Hepatocyte (in vitro differentiated cells): ENCODE measurements around the gene SCD5. TPM values are rescaled to one million over a fixed set of nuclear protein-coding genes. Genes with fewer than 3 reads are reported as not detected.

Source experiments
- DNase-seq: peaks from one replicate; pipeline ENCODE4 v3.0.0-alpha.2; 2016; ENCODE audit warnings: low spot score
- H2AFZ ChIP-seq: fragments of 200-600 bp; sonication (generic); 2 replicates; pipeline ENCODE4 v1.6.0; 2016; ENCODE audit warnings: antibody characterized with exemption, mild to moderate bottlenecking
- H3K27ac ChIP-seq: fragments of 200-600 bp; sonication (generic); 2 replicates; pipeline ENCODE4 v1.5.1; 2016; ENCODE audit warnings: mild to moderate bottlenecking
- H3K27me3 ChIP-seq: fragments of 200-600 bp; sonication (generic); 2 replicates; pipeline ENCODE4 v1.6.1; 2016
- H3K36me3 ChIP-seq: fragments of 200-600 bp; sonication (generic); replicated peaks from 2 replicates; pipeline ENCODE4 v1.5.1; 2016; ENCODE audit warnings: low read depth; ENCODE audit not compliant: insufficient read depth
- H3K4me1 ChIP-seq: fragments of 200-600 bp; sonication (generic); 2 replicates; pipeline ENCODE4 v1.5.1; 2016; ENCODE audit warnings: mild to moderate bottlenecking, moderate library complexity; ENCODE audit not compliant: insufficient read depth
- H3K4me2 ChIP-seq: fragments of 200-600 bp; sonication (generic); 2 replicates; pipeline ENCODE4 v1.6.0; 2016
- H3K4me3 ChIP-seq: fragments of 200-600 bp; sonication (generic); 2 replicates; pipeline ENCODE4 v1.5.1; 2016; ENCODE audit warnings: mild to moderate bottlenecking
- H3K79me2 ChIP-seq: fragments of 200-600 bp; sonication (generic); 2 replicates; pipeline ENCODE4 v1.6.0; 2017; ENCODE audit warnings: mild to moderate bottlenecking
- H3K9me2 ChIP-seq: fragments of 200-600 bp; sonication (generic); replicated peaks from 2 replicates; pipeline ENCODE4 v1.6.0; 2017; ENCODE audit warnings: mild to moderate bottlenecking; ENCODE audit not compliant: insufficient read depth
- H3K9me3 ChIP-seq: fragments of 200-600 bp; sonication (generic); 2 replicates; pipeline ENCODE4 v1.5.1; 2016; ENCODE audit warnings: low read depth, mild to moderate bottlenecking
- H4K20me1 ChIP-seq: fragments of 200-600 bp; sonication (generic); 2 replicates; pipeline ENCODE4 v1.6.0; 2016; ENCODE audit warnings: mild to moderate bottlenecking; ENCODE audit not compliant: insufficient read depth, poor library complexity, severe bottlenecking
- CTCF ChIP-seq: fragments of 200-600 bp; sonication (generic); IDR thresholded peaks from 2 replicates; pipeline ENCODE4 v1.5.1; 2016; ENCODE audit warnings: antibody characterized with exemption, mild to moderate bottlenecking; ENCODE audit not compliant: poor library complexity
- EZH2 ChIP-seq: fragments of 200-600 bp; sonication (generic); IDR thresholded peaks from 2 replicates; pipeline ENCODE4 v1.6.1; 2016; ENCODE audit warnings: antibody characterized with exemption, mild to moderate bottlenecking, borderline replicate concordance
- EZH2phosphoT487 ChIP-seq: fragments of 200-600 bp; sonication (generic); IDR thresholded peaks from one replicate; pipeline ENCODE4 v1.6.1; 2018; ENCODE audit warnings: antibody characterized with exemption, mild to moderate bottlenecking, low read depth, moderate library complexity; ENCODE audit not compliant: unreplicated experiment, severe bottlenecking
- WGBS: methylation state at CpG from one replicate; pipeline ENCODE4 v1.1.6; 2016; ENCODE audit warnings: low lambda C conversion rate; ENCODE audit errors: missing lambda C conversion rate; 5-methylcytosine and 5-hydroxymethylcytosine counted together
- polyA plus RNA-seq: library from polyadenylated mRNA; unstranded; fragments of >200 nt; fragmentation: Nextera tagmentation; extraction: Ambion mirVana; gene quantifications from 2 replicates; pipeline ENCODE4 v1.2.1, GENCODE V29; 2016
- total RNA-seq: library from RNA; depleted of rRNA; stranded (reverse); fragments of >200 nt; gene quantifications from 2 replicates; pipeline ENCODE4 v1.2.3, GENCODE V29; 2014

SCD5 gene
- total and polyA plus RNA-seq, 2 experiments from 2014 or later: 6.4 to 19.2 TPM

- H4K20me1 ChIP-seq: no peaks in the 10 kb centered on the region
- no peaks in the 10 kb centered on the region for H3K27me3 ChIP-seq
- peaks cover 11% of the 10 kb centered on the region for H3K4me1 ChIP-seq
- no peak for TF ChIP-seq EZH2phosphoT487
- no peak for TF ChIP-seq EZH2
- no peak for TF ChIP-seq CTCF
- H3K4me3 ChIP-seq: no peak overlapping the region
- 80% methylated on average over 1 of the region's 1 CpG for WGBS
- no peak overlapping the region for H3K27ac ChIP-seq
- H3K36me3 ChIP-seq: no peaks in the 10 kb centered on the region
- no peaks in the 10 kb centered on the region for H3K79me2 ChIP-seq
- H3K4me2 ChIP-seq: no peak overlapping the region
- H3K9me3 ChIP-seq: no peaks in the 10 kb centered on the region
- H2AFZ ChIP-seq: no peak overlapping the region
- DNase-seq: no peak
- no peaks in the 10 kb centered on the region for H3K9me2 ChIP-seq
Observed at GRCh38 chr4:82589756-82590155, 208.8 kb downstream of the SCD5 start.

- WGBS: 70% methylated on average over 2 of the region's 2 CpGs
- H3K27me3 ChIP-seq: no peaks in the 10 kb centered on the region
Observed at GRCh38 chr4:82588771-82589270, 209.8 kb downstream of the SCD5 start.

GRCh38 chr4:82587826-82588540, 210.6 kb downstream of the SCD5 start:
- TF ChIP-seq EZH2phosphoT487: no peak
- no peaks in the 10 kb centered on the region for H4K20me1 ChIP-seq
- H3K4me2 ChIP-seq: no peak overlapping the region
- H3K27ac ChIP-seq: no peak overlapping the region
- peaks cover 25% of the 10 kb centered on the region for H3K4me1 ChIP-seq
- no peaks in the 10 kb centered on the region for H3K9me3 ChIP-seq
- H3K79me2 ChIP-seq: no peaks in the 10 kb centered on the region
- DNase-seq: no peak
- no peaks in the 10 kb centered on the region for H3K36me3 ChIP-seq
- no peaks in the 10 kb centered on the region for H3K9me2 ChIP-seq
- H3K27me3 ChIP-seq: no peaks in the 10 kb centered on the region
- H3K4me3 ChIP-seq: no peak overlapping the region
- 80% methylated on average over 8 of the region's 8 CpGs for WGBS
- H2AFZ ChIP-seq: no peak overlapping the region

More at GRCh38 chr4:82588771-82589270, 209.8 kb downstream of the SCD5 start:
- Histone ChIP-seq H2AFZ (no peak overlapping the region), H3K9me2 (no peaks in the 10 kb centered on the region), H3K4me3 (no peak overlapping the region), H3K4me2 (no peak overlapping the region), H3K79me2 (no peaks in the 10 kb centered on the region), H3K36me3 (no peaks in the 10 kb centered on the region), H3K27ac (no peak overlapping the region), H3K4me1 (peaks cover 19% of the 10 kb centered on the region), H3K9me3 (no peaks in the 10 kb centered on the region), H4K20me1 (no peaks in the 10 kb centered on the region)
- DNase-seq: no peak
- no peak for TF ChIP-seq EZH2phosphoT487
- TF ChIP-seq CTCF: no peak
- TF ChIP-seq EZH2: no peak

GRCh38 chr4:82585690-82586435, 212.7 kb downstream of the SCD5 start:
- Histone ChIP-seq H2AFZ (no peak overlapping the region), H3K4me1 (peaks cover 25% of the 10 kb centered on the region), H3K79me2 (no peaks in the 10 kb centered on the region), H3K4me3 (no peak overlapping the region), H4K20me1 (no peaks in the 10 kb centered on the region), H3K36me3 (no peaks in the 10 kb centered on the region), H3K9me3 (no peaks in the 10 kb centered on the region), H3K9me2 (no peaks in the 10 kb centered on the region), H3K27ac (no peak overlapping the region), H3K27me3 (no peaks in the 10 kb centered on the region), H3K4me2 (no peak overlapping the region)
- no peak for DNase-seq
- WGBS: 64% methylated on average over 8 of the region's 8 CpGs
- no peak for TF ChIP-seq EZH2
- no peak for TF ChIP-seq EZH2phosphoT487
- no peak for TF ChIP-seq CTCF
